K562 (cell line): Measurements from ENCODE around the gene CHKB.

Source experiments
- ARHGAP35 ChIP-seq: fragments of 450-650 bp; IDR thresholded peaks from 2 replicates; pipeline ENCODE4 v1.6.1; 2018; ENCODE audit not compliant: partially characterized antibody
- CHCHD3 ChIP-seq: fragments of 250-450 bp; sonication (Bioruptor Pico); IDR thresholded peaks from 2 replicates; pipeline ENCODE4 v2.1.2; 2022; ENCODE audit warnings: mild to moderate bottlenecking
- EZH2 ChIP-seq: IDR thresholded peaks from 2 replicates; pipeline ENCODE4 v1.6.1; 2012; ENCODE audit warnings: low read depth, mild to moderate bottlenecking, inconsistent platforms, low read length, borderline replicate concordance
- FOXK1 ChIP-seq: sonication (generic); formaldehyde crosslinking; IDR thresholded peaks from 2 replicates; pipeline ENCODE4 v1.8.0; 2022; ENCODE audit warnings: missing genetic modification reagents, mild to moderate bottlenecking, borderline replicate concordance
- HMG20A ChIP-seq: fragments of 450-650 bp; formaldehyde crosslinking; conservative IDR thresholded peaks from 2 replicates; pipeline ENCODE4 v1.4.0; 2020; ENCODE audit warnings: mild to moderate bottlenecking, mixed read lengths
- NBN ChIP-seq: fragments of 450-650 bp; IDR thresholded peaks from 2 replicates; pipeline ENCODE4 v1.6.1; 2016; ENCODE audit warnings: low read depth, mild to moderate bottlenecking
- PHF8 ChIP-seq: fragments of 200-600 bp; sonication (generic); IDR thresholded peaks from 2 replicates; pipeline ENCODE4 v1.6.1; 2012; ENCODE audit warnings: mixed run types, mild to moderate bottlenecking, inconsistent platforms, low read length, moderate library complexity, borderline replicate concordance
- POLR2A ChIP-seq: fragments of 450-650 bp; conservative IDR thresholded peaks from 2 replicates; pipeline ENCODE4 v1.6.1; 2016
- RAD21 ChIP-seq, 2 experiments: fragments of 250-450 bp in 1 of 2; fragments of 450-650 bp in 1 of 2; sonication (Bioruptor Pico) in 1 of 2; formaldehyde crosslinking in 1 of 2; IDR thresholded peaks in 1 of 2; conservative IDR thresholded peaks in 1 of 2; 2 replicates each; pipeline versions ENCODE4 v1.4.0 to v1.8.0; 2020 to 2022; ENCODE audit warnings: mild to moderate bottlenecking in 2 of 2, moderate library complexity in 1 of 2
- TF ChIP-seq, protein P1 (sequence below): fragments of 450-650 bp; IDR thresholded peaks from 2 replicates; pipeline ENCODE4 v1.6.1; 2017; ENCODE audit warnings: antibody characterized with exemption

DNA sequence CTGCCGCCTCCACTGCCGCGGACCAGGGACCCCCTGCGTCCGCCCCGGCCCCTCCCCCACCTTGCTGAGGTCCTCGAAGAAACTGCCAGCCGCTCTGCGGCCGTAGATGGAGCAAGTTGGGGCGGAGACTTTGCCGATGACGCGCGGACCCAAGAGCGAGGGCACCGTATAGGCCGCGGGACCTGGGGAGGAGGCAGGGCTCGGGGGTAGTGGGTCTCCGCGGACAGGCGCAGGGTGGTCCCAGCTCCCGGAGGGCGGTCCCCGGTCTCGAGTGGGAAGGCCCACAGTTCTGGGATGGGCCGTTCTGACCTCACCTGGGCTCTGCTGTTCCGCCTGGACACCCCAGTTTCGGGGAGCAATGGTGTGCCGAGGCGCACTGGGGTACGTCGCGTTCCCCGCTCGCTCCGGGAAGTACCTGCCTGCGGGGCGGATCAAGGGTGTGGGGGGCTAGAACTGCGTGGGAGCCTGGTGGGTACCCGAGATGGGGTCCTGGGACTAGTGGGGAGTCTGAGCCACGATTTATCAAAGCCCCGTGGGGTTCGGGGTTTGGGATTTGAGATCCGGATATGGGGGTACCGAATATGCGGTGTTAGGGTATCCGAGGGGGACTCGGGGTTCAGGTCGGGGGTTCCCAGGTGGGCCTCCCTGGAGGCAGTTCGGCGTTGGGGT lies 51.6 kb downstream of the CHKB start:
- no peak for TF ChIP-seq CHCHD3 (CRISPR knock-in tag)
- no peak for TF ChIP-seq PHF8
- no peak for TF ChIP-seq FOXK1 (CRISPR knock-in tag)
- TF ChIP-seq HMG20A (CRISPR knock-in tag): no peak
- TF ChIP-seq ARHGAP35: no peak
- no peak for TF ChIP-seq NBN
- TF ChIP-seq POLR2A: no peak
- TF ChIP-seq EZH2: no peak
- no peak for TF ChIP-seq RAD21 (CRISPR knock-in tag; conservative IDR thresholded peaks at IDR 0.05 in 1 of 2, IDR thresholded peaks at IDR 0.05 in 1 of 2)
- TF ChIP-seq, protein P1, sequence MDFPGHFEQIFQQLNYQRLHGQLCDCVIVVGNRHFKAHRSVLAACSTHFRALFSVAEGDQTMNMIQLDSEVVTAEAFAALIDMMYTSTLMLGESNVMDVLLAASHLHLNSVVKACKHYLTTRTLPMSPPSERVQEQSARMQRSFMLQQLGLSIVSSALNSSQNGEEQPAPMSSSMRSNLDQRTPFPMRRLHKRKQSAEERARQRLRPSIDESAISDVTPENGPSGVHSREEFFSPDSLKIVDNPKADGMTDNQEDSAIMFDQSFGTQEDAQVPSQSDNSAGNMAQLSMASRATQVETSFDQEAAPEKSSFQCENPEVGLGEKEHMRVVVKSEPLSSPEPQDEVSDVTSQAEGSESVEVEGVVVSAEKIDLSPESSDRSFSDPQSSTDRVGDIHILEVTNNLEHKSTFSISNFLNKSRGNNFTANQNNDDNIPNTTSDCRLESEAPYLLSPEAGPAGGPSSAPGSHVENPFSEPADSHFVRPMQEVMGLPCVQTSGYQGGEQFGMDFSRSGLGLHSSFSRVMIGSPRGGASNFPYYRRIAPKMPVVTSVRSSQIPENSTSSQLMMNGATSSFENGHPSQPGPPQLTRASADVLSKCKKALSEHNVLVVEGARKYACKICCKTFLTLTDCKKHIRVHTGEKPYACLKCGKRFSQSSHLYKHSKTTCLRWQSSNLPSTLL: no peak
